ENCODE measurements around the gene NR6A1. TPM values are rescaled to one million over a fixed set of nuclear protein-coding genes. Genes with fewer than 3 reads are reported as not detected.

NR6A1 gene
- total RNA-seq, 1 donor: 0.36 TPM

GRCh38 chr9:124733964-124734740 lies 37.0 kb downstream of the NR6A1 start:
- Histone ChIP-seq H3K79me2 (ENCODE audit: insufficient read depth, low read length) (no peaks in the 10 kb centered on the region), H3K4me2 (ENCODE audit: insufficient read depth, low read length) (no peak overlapping the region), H4K20me1 (ENCODE audit: insufficient read depth, low read length) (no peaks in the 10 kb centered on the region), H3K27me3 (ENCODE audit: insufficient read depth, low read length) (no peaks in the 10 kb centered on the region), H3K4me3 (ENCODE audit: insufficient read depth, low read length) (no peak overlapping the region), H2AFZ (ENCODE audit: low read length) (no peak overlapping the region), H3K27ac (ENCODE audit: low read depth, low read length) (no peak overlapping the region), H3K4me1 (ENCODE audit: insufficient read depth, low read length) (peaks cover 10% of the 10 kb centered on the region), H3K9me3 (ENCODE audit: low read depth, low read length) (no peaks in the 10 kb centered on the region), H3K36me3 (ENCODE audit: insufficient read depth, low read length) (no peaks in the 10 kb centered on the region)
- TF ChIP-seq, protein P1, sequence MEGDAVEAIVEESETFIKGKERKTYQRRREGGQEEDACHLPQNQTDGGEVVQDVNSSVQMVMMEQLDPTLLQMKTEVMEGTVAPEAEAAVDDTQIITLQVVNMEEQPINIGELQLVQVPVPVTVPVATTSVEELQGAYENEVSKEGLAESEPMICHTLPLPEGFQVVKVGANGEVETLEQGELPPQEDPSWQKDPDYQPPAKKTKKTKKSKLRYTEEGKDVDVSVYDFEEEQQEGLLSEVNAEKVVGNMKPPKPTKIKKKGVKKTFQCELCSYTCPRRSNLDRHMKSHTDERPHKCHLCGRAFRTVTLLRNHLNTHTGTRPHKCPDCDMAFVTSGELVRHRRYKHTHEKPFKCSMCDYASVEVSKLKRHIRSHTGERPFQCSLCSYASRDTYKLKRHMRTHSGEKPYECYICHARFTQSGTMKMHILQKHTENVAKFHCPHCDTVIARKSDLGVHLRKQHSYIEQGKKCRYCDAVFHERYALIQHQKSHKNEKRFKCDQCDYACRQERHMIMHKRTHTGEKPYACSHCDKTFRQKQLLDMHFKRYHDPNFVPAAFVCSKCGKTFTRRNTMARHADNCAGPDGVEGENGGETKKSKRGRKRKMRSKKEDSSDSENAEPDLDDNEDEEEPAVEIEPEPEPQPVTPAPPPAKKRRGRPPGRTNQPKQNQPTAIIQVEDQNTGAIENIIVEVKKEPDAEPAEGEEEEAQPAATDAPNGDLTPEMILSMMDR (IDR thresholded peaks at IDR 0.05; ENCODE audit: extremely low read depth, low read depth, low read length): no peak
- no peak for DNase-seq (ENCODE audit: insufficient read length, low spot score, missing footprints)

GRCh38 chr9:124730772-124731171 lies 40.3 kb downstream of the NR6A1 start:
- Histone ChIP-seq H3K4me1 (ENCODE audit: insufficient read depth, low read length) (peaks cover 10% of the 10 kb centered on the region), H3K9me3 (ENCODE audit: low read depth, low read length) (no peaks in the 10 kb centered on the region), H3K4me2 (ENCODE audit: insufficient read depth, low read length) (no peak overlapping the region), H2AFZ (ENCODE audit: low read length) (no peak overlapping the region), H3K4me3 (ENCODE audit: insufficient read depth, low read length) (no peak overlapping the region), H3K36me3 (ENCODE audit: insufficient read depth, low read length) (no peaks in the 10 kb centered on the region), H3K79me2 (ENCODE audit: insufficient read depth, low read length) (no peaks in the 10 kb centered on the region), H4K20me1 (ENCODE audit: insufficient read depth, low read length) (no peaks in the 10 kb centered on the region), H3K27ac (ENCODE audit: low read depth, low read length) (no peak overlapping the region), H3K27me3 (ENCODE audit: insufficient read depth, low read length) (peaks cover 3% of the 10 kb centered on the region)
- TF ChIP-seq, protein P1 (IDR thresholded peaks at IDR 0.05; ENCODE audit: extremely low read depth, low read depth, low read length): no peak
- DNase-seq (ENCODE audit: insufficient read length, low spot score, missing footprints): no peak

GRCh38 chr9:124726886-124727285 lies 44.2 kb downstream of the NR6A1 start:
- no peaks in the 10 kb centered on the region for H3K36me3 ChIP-seq (ENCODE audit: insufficient read depth, low read length)
- TF ChIP-seq, protein P1 (IDR thresholded peaks at IDR 0.05; ENCODE audit: extremely low read depth, low read depth, low read length): no peak
- DNase-seq (ENCODE audit: insufficient read length, low spot score, missing footprints): no peak
- no peak overlapping the region for H3K4me2 ChIP-seq (ENCODE audit: insufficient read depth, low read length)
- no peak overlapping the region for H3K4me3 ChIP-seq (ENCODE audit: insufficient read depth, low read length)
- no peaks in the 10 kb centered on the region for H3K9me3 ChIP-seq (ENCODE audit: low read depth, low read length)
- no peak overlapping the region for H3K27ac ChIP-seq (ENCODE audit: low read depth, low read length)
- H3K79me2 ChIP-seq (ENCODE audit: insufficient read depth, low read length): no peaks in the 10 kb centered on the region
- H3K27me3 ChIP-seq (ENCODE audit: insufficient read depth, low read length): peaks cover 3% of the 10 kb centered on the region
- no peaks in the 10 kb centered on the region for H4K20me1 ChIP-seq (ENCODE audit: insufficient read depth, low read length)
- no peak overlapping the region for H2AFZ ChIP-seq (ENCODE audit: low read length)
- H3K4me1 ChIP-seq (ENCODE audit: insufficient read depth, low read length): no peaks in the 10 kb centered on the region

DNA sequence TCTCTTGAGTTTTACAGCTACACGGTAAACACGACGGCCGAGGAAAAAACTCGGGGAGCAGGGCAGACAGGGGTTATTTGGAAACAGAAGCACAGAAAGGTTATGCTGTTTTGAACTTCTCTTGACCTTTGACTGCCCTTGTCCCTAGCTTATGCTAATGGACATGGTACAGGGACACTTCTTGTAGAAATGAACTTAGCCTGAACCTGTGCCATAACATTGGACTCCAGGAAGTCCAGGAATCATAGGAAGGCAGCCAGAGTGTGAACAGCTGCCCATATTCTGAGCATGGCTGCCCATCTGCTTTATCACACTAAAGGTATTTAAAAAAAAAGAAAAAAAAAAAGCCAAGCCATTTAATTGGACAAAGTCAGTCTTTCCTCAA lies 46.1 kb downstream of the NR6A1 start:
- Histone ChIP-seq H2AFZ (ENCODE audit: low read length) (no peak overlapping the region), H3K4me1 (ENCODE audit: insufficient read depth, low read length) (peaks cover 16% of the 10 kb centered on the region), H4K20me1 (ENCODE audit: insufficient read depth, low read length) (no peaks in the 10 kb centered on the region), H3K36me3 (ENCODE audit: insufficient read depth, low read length) (no peaks in the 10 kb centered on the region), H3K4me2 (ENCODE audit: insufficient read depth, low read length) (no peak overlapping the region), H3K79me2 (ENCODE audit: insufficient read depth, low read length) (no peaks in the 10 kb centered on the region), H3K27me3 (ENCODE audit: insufficient read depth, low read length) (peaks cover 3% of the 10 kb centered on the region), H3K27ac (ENCODE audit: low read depth, low read length) (no peak overlapping the region), H3K9me3 (ENCODE audit: low read depth, low read length) (no peaks in the 10 kb centered on the region), H3K4me3 (ENCODE audit: insufficient read depth, low read length) (no peak overlapping the region)
- no peak for DNase-seq (ENCODE audit: insufficient read length, low spot score, missing footprints)
- TF ChIP-seq, protein P1 (IDR thresholded peaks at IDR 0.05; ENCODE audit: extremely low read depth, low read depth, low read length): no peak

All from osteoblast (primary cell).